Measurements from ENCODE around the gene EXOC2.

Gene EXOC2

GRCh38 chr6:485655-486170, 207.2 kb downstream of the EXOC2 start:
- Mint-ChIP-seq H3K4me3 (no peak overlapping the region), H3K36me3 (ENCODE audit: low read depth) (peaks cover 64% of the 10 kb centered on the region), H3K27me3 (peaks cover 2% of the 10 kb centered on the region), H3K4me1 (ENCODE audit: low read depth) (no peaks in the 10 kb centered on the region), H3K27ac (no peak overlapping the region), H3K9me3 (peaks cover 16% of the 10 kb centered on the region)
- intact Hi-C loops (cut with micrococcal nuclease): no loop called here

DNA sequence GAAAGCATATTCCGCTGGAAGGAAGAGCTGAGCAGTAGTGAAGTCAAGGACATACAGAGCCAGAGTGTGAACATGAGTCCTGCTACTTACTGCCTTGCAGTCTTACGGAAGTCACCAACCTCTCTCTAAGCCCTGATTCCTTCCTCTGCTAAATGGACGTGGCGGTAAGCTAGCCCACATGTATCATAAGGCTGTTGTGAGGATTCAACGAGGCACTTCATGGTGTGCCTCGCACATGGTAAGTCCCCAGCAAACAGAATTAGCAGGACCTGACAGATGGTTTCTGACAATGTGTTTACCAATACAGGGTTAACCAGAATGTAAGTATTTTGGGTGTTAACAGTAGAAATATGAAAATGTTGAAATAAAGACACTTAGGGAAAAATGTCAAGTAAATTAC, 208.2 kb downstream of the EXOC2 start:
- intact Hi-C loops (cut with micrococcal nuclease): no loop called here

GRCh38 chr6:484086-484745, 208.7 kb downstream of the EXOC2 start:
- intact Hi-C loops (cut with micrococcal nuclease): no loop called here
- Mint-ChIP-seq H3K4me3 (no peak overlapping the region), H3K36me3 (ENCODE audit: low read depth) (peaks cover 51% of the 10 kb centered on the region), H3K27ac (no peak overlapping the region), H3K9me3 (peaks cover 16% of the 10 kb centered on the region), H3K4me1 (ENCODE audit: low read depth) (no peaks in the 10 kb centered on the region), H3K27me3 (peaks cover 2% of the 10 kb centered on the region)

More for the DNA sequence above, 208.2 kb downstream of the EXOC2 start:
- Mint-ChIP-seq H3K36me3 (ENCODE audit: low read depth) (peaks cover 56% of the 10 kb centered on the region), H3K9me3 (peaks cover 16% of the 10 kb centered on the region), H3K4me3 (no peak overlapping the region), H3K27me3 (peaks cover 2% of the 10 kb centered on the region), H3K27ac (no peak overlapping the region), H3K4me1 (ENCODE audit: low read depth) (no peaks in the 10 kb centered on the region)

DNA sequence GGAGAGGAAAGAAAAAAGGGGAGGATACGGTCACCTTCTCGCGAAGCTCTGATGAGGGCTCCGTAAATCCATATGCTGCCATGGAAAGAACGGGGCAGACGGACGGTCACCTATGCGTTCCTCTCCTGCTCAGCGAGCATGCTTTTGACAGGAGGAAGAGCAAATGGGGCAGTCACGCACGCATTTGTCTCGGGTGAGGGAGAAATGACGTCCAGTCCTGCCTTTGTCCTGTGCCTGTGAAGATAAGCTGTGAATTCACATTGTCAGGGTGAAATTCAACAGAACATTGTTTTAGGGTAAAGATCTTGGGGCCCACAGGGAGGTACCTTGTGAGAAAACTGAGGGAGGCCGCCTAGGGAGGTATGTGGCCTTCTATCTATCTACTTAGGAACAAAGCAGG, 217.6 kb downstream of the EXOC2 start:
- H3K36me3 Mint-ChIP-seq (ENCODE audit: low read depth): no peaks in the 10 kb centered on the region
- intact Hi-C loops (cut with micrococcal nuclease): no loop called here
- no peaks in the 10 kb centered on the region for H3K9me3 Mint-ChIP-seq
- peaks cover 15% of the 10 kb centered on the region for H3K27me3 Mint-ChIP-seq
- no peak overlapping the region for H3K27ac Mint-ChIP-seq
- H3K4me1 Mint-ChIP-seq (ENCODE audit: low read depth): peaks cover 14% of the 10 kb centered on the region
- H3K4me3 Mint-ChIP-seq: no peak overlapping the region

DNA sequence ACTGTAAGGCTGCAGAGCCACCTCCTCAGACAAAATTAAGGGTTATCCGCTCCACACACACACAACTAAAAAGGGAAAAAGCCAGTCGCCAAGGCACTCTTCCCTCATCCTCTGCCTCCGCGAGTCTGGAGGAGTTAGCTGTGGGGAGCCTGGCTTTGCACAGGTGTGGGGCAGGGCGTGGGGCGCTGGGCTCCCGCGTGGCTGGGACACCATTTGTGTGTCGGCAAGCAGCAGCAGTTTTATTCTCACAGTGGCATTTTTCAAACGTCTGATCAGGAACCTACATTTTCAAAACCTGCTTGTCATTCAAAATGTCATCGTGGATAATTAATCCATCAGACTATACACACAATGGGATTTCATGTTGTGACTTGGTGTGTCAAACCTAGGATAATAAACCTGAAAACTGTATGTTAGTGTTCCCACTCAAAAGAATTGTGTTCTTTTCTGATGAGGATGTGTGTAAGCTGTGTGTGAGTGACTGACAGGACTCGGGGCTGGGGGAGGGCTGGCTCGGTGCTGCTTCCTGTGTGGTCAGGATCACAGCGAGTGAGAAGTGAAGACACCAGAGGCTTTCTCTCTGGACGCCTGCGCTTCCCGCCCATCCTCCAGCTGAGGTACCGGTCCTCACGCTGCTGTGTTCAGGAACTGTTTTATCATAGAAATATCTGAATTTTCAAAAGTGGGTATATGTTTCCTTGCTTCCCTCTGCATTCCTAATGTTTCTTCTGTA, 218.3 kb downstream of the EXOC2 start:
- no peaks in the 10 kb centered on the region for H3K9me3 Mint-ChIP-seq
- H3K27ac Mint-ChIP-seq: no peak overlapping the region
- no peaks in the 10 kb centered on the region for H3K36me3 Mint-ChIP-seq (ENCODE audit: low read depth)
- H3K4me3 Mint-ChIP-seq: no peak overlapping the region
- H3K4me1 Mint-ChIP-seq (ENCODE audit: low read depth): peaks cover 14% of the 10 kb centered on the region
- intact Hi-C loops (cut with micrococcal nuclease): no loop called here
- H3K27me3 Mint-ChIP-seq: peaks cover 15% of the 10 kb centered on the region

DNA sequence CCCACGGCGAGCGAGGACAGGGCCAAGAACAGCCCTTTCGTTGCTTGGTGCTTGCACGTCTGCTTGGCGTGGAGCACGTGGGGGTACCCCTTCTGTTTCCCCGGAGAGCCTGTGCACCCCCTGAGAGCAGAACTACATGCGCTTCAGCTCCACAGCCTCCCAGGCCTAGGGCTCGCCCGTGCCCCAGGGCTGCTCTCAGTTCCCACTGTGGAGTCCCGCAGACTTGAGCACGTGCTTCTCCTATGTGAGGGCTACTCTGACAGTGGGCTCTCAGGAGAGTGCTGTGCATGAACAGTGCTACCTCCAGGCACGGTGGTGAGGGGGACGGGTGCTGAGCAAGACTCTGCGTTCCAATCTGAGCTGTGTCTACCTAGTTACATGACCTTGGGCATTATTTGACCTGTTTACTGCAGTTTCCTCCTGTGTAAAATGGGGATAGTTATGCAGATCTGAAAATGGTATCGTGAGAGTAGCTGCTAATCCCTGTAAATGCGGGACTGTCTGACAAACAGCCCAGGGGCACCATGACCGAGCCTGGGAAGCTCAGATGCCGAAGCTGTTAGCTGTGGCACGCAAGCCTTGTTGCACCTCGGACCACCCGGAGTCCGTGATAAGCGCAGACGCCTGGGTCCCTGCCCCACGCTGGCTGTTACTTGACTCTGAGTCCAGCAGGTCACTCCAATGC, 219.0 kb downstream of the EXOC2 start:
- intact Hi-C loops (cut with micrococcal nuclease): no loop called here
- Mint-ChIP-seq H3K27ac (no peak overlapping the region), H3K4me1 (ENCODE audit: low read depth) (peaks cover 14% of the 10 kb centered on the region)

DNA sequence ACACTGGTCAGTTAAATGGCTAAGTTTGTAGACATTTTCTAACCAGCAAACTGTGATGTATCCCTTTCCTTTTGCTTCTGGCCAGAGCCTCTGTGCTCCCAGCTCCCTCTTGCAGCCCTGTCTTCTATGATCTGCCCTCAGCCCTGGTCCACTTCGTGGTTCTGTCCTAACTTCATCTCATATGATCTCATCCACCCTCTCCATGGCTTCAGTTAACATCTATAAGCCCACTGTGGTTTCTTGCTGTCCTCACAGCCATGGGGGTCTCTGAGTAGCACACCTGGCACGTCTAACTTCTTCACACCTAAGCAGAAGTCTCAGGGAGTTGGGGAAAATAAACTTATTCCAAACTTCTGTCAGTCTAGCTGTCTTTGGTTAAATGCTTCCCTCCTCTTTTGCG, 219.6 kb downstream of the EXOC2 start:
- H3K4me1 Mint-ChIP-seq (ENCODE audit: low read depth): peaks cover 14% of the 10 kb centered on the region
- no peak overlapping the region for H3K4me3 Mint-ChIP-seq
- intact Hi-C loops (cut with micrococcal nuclease): no loop called here
- no peak overlapping the region for H3K27ac Mint-ChIP-seq
- no peaks in the 10 kb centered on the region for H3K9me3 Mint-ChIP-seq
- H3K27me3 Mint-ChIP-seq: peaks cover 20% of the 10 kb centered on the region
- no peaks in the 10 kb centered on the region for H3K36me3 Mint-ChIP-seq (ENCODE audit: low read depth)

More for the DNA sequence above, 219.0 kb downstream of the EXOC2 start:
- Mint-ChIP-seq H3K9me3 (no peaks in the 10 kb centered on the region), H3K27me3 (peaks cover 19% of the 10 kb centered on the region), H3K4me3 (no peak overlapping the region), H3K36me3 (ENCODE audit: low read depth) (no peaks in the 10 kb centered on the region)

DNA sequence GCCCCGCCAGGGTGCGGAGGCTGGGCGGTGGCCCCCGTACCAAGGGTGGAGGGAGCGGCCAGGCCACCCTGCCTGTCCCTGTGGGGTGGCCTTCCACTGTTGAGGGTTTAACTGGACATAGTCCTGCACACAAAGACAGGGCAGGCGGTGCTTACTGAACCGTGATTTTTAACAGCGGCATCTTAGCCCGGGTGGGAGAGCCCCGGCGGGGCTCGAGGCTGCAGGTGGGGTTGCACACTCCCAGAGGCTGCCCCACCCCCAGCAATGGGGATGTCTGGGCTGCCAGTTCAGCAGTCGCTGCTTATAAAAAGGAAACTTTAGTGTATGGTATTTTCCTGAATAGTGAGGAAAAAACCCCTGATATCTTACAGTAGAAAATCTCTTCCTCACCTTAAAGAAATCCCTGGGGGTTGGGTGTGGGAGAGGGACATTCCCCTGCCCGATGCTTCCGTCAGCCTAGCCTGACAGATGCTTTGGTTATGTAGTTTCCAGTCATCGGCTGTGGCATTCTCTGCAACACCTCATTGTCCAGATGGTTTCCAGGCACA, 222.0 kb downstream of the EXOC2 start:
- intact Hi-C loops (cut with micrococcal nuclease): no loop called here
- peaks cover 26% of the 10 kb centered on the region for H3K27me3 Mint-ChIP-seq
- no peak overlapping the region for H3K4me3 Mint-ChIP-seq
- H3K4me1 Mint-ChIP-seq (ENCODE audit: low read depth): peaks cover 14% of the 10 kb centered on the region
- no peaks in the 10 kb centered on the region for H3K9me3 Mint-ChIP-seq
- no peaks in the 10 kb centered on the region for H3K36me3 Mint-ChIP-seq (ENCODE audit: low read depth)
- no peak overlapping the region for H3K27ac Mint-ChIP-seq

DNA sequence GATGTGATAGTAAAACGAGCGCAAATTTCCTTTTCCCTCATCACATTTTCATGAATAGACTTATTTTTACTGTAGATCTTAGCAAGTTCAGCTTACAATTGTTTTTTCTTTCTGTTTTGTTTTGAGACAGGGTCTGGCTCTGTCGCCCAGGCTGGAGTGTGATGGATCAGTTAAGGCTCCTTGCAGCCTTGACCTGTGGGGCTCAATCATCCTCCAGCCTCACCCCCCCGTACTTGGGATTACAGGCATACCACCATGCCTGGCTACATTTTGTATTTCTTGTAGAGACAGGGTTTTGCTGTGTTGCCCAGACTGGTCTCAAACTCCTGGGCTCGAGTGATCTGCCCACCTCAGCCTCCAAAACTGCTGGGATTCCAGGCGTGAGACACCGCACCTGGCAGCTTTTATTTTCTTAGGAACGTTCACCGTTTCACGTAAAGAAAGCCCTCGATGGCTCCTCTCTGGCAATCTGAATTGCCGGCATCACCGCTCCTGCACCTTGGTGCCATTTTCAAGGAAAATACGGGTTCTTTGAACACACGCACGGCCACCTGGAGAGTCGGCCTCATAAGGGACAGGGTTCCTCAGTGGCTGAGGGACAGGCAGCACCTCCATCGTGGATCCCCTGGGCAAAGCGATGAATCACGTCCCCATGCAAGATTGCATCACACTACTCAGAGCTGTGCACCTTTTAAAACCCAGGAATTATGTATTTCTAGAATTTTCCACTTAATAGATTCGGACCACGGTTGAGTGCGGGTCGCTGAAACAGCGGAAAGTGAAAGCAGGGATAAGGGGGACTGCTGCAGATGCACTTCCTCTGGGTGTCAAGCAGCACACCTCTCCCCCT, 222.7 kb downstream of the EXOC2 start:
- H3K36me3 Mint-ChIP-seq (ENCODE audit: low read depth): no peaks in the 10 kb centered on the region
- H3K9me3 Mint-ChIP-seq: no peaks in the 10 kb centered on the region
- peaks cover 28% of the 10 kb centered on the region for H3K27me3 Mint-ChIP-seq
- intact Hi-C loops (cut with micrococcal nuclease): no loop called here
- no peak overlapping the region for H3K27ac Mint-ChIP-seq
- H3K4me1 Mint-ChIP-seq (ENCODE audit: low read depth): peaks cover 13% of the 10 kb centered on the region
- H3K4me3 Mint-ChIP-seq: no peak overlapping the region

DNA sequence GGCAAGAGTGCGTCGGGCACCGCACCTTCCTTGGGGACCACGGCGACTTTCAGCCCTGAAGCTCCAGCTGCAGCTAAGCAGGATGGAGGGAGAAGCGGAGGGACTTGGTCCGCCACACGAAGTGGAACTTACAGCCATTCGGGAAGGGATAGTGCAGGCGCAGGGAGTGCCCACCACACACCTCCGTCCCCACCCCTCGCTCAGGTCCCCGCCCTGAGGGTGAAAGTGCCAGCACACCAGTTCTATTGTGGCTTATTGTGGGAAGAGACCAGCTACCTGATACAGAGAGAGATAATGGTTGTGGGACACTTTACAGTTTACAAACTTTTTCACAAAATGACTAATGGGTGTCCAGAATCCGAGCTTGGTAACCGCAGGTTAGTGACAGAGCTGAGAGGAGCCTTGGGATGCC, 225.3 kb downstream of the EXOC2 start:
- H3K36me3 Mint-ChIP-seq (ENCODE audit: low read depth): no peaks in the 10 kb centered on the region
- peaks cover 6% of the 10 kb centered on the region for H3K4me1 Mint-ChIP-seq (ENCODE audit: low read depth)
- H3K27ac Mint-ChIP-seq: no peak overlapping the region
- no peak overlapping the region for H3K4me3 Mint-ChIP-seq
- intact Hi-C loops (cut with micrococcal nuclease): no loop called here
- H3K27me3 Mint-ChIP-seq: peaks cover 30% of the 10 kb centered on the region
- no peaks in the 10 kb centered on the region for H3K9me3 Mint-ChIP-seq

DNA sequence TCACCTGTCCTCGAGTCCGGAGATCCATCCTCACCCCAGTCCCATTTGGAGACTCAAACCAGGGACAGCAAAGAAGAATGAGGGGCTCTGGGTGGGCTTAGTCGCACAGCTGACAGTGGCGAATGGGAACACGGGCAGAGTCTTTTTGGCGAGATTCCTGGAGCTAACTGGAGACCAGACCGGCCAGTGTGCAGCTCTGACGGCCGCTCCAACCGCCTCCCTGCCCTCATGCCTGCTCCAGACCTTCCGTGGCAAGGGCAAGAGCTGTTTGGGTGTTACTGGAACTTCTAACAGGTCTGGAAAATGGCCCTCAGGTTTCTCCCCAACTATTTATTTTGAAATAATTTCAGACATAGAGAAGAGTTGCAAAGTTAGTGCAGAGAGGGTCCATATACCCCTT, 225.8 kb downstream of the EXOC2 start:
- peaks cover 34% of the 10 kb centered on the region for H3K27me3 Mint-ChIP-seq
- intact Hi-C loops (cut with micrococcal nuclease): no loop called here
- no peak overlapping the region for H3K4me3 Mint-ChIP-seq
- peaks cover 6% of the 10 kb centered on the region for H3K4me1 Mint-ChIP-seq (ENCODE audit: low read depth)
- H3K9me3 Mint-ChIP-seq: no peaks in the 10 kb centered on the region
- H3K36me3 Mint-ChIP-seq (ENCODE audit: low read depth): no peaks in the 10 kb centered on the region
- H3K27ac Mint-ChIP-seq: no peak overlapping the region

DNA sequence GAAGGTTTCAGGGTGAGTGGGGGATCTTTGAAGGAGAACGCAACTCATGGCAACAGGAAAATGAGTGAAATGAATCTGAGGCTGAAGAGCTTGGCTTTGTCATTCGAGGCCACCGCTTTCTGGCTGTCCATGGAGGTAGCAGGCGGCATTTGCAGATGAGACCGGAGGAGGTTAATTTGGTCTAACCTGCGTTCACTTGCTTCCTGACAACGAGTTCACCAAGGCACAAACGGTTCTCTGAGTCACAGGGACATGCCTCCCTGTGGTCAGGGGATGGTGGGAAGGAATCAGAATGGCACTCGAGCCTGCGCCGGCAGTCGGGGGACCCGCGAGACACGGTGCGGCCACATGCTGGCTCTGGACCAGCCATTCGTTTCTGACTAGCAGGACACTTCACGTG, 226.4 kb downstream of the EXOC2 start:
- Mint-ChIP-seq H3K27me3 (peaks cover 37% of the 10 kb centered on the region), H3K4me3 (no peak overlapping the region), H3K27ac (no peak overlapping the region), H3K36me3 (ENCODE audit: low read depth) (no peaks in the 10 kb centered on the region), H3K9me3 (no peaks in the 10 kb centered on the region), H3K4me1 (ENCODE audit: low read depth) (peaks cover 6% of the 10 kb centered on the region)
- intact Hi-C loops (cut with micrococcal nuclease): no loop called here

- Mint-ChIP-seq H3K4me1 (ENCODE audit: low read depth) (peaks cover 6% of the 10 kb centered on the region), H3K27ac (no peak overlapping the region), H3K4me3 (no peak overlapping the region), H3K36me3 (ENCODE audit: low read depth) (no peaks in the 10 kb centered on the region), H3K27me3 (peaks cover 38% of the 10 kb centered on the region), H3K9me3 (no peaks in the 10 kb centered on the region)
- intact Hi-C loops (cut with micrococcal nuclease): no loop called here
Measured at GRCh38 chr6:465531-466348, 227.2 kb downstream of the EXOC2 start.
